NCI-H69 (cell line): ENCODE data around the gene TFF3.

Experiments used
- DNase-seq: peaks from one replicate; lab custom pipeline; 2025; lab: John Stamatoyannopoulos, UW

The TFF3 gene

GRCh38 chr21:42320791-42321190 is 5.6 kb upstream of the TFF3 start:
- DNase-seq, result no peak

DNA sequence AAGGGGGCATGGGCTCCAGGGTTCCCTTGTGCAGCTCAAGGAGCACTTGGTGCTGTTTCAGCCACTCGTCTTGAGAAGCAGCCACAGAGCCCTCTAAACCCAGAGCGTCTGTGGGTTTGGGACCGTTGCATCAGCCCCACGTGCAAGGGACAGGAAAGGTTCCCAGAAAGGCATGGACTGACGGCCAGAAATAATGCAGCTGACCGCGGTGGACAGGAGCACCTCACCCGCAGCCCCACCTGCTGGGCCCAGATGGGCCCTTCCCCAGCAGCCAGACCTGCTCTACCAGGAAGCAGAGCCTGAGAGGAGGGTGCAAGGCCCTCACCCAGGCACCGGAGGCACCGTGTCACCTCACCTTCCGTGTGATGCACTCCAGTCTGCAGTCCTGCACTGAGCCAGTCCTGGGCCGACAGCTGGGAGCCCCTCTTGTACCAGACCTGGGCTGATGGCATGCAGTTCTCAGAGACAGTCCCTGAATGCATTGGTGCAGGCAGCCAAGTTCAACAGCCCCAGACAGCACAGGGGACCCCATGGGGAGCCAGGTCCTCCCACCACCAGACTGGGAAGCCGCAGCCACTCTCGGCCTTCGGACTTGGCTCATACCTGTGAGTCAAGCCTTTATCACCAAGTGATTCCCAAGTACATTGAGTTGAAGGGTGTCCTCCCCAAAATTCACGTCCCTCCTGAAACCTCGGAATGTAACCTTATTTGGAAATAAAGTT is 4.8 kb upstream of the TFF3 start:
- DNase-seq, result no peak

- peak; percentile 32 for DNase-seq
These were observed 4.2 kb upstream of the TFF3 start for GRCh38 chr21:42319376-42319775.

- DNase-seq, result peak; percentile 59
These were observed 2.9 kb upstream of the TFF3 start for GRCh38 chr21:42317826-42318746.

DNA sequence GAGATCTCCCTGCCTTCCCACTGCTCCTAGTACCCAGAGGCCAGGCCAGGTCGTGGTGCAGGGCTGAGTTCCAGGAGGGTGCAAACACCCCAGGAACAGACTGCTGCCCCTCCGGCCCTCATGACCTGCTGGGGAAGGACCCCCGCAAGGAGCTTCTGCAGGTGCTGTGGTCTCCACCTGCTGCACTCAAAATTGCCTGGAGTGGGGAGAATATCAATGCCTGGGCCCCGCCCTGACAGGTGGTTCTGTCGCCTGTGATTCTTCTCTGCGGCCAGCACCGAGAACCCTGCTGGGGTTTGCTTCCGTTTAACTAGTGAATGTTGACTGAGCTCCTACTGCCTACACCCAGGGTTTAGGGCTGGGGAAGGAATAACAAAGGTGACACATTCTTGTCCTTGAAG is 2.1 kb upstream of the TFF3 start:
- DNase-seq, result peak; percentile 93

DNA sequence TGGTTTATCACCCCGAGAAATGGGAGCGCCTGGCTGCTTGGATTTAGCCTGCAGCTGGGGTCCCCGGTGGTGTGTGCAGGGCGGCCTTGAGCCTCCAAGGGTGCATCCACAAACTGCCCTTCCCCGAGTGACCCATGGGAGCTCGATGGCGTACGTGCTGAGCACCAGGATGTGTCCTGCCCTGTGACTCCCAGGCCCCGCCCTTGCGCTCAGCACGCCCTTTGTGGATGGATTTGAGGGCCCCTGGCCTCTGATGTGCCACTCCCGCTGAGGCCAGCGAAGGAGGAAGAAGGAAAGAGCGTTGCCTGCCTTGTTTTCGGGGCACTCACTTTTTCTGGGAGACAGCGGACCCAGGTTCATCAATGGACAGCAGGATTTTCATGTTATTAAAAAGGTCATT is 1.7 kb upstream of the TFF3 start:
- DNase-seq, result peak; percentile 45

GRCh38 chr21:42314616-42315295 is 453 bp downstream of the TFF3 start:
- DNase-seq, result peak; percentile 33

- DNase-seq, result peak; percentile 90
These were observed 1.7 kb downstream of the TFF3 start for GRCh38 chr21:42313501-42313969.

GRCh38 chr21:42312626-42313104 is 2.5 kb downstream of the TFF3 start:
- peak; percentile 90 for DNase-seq

DNA sequence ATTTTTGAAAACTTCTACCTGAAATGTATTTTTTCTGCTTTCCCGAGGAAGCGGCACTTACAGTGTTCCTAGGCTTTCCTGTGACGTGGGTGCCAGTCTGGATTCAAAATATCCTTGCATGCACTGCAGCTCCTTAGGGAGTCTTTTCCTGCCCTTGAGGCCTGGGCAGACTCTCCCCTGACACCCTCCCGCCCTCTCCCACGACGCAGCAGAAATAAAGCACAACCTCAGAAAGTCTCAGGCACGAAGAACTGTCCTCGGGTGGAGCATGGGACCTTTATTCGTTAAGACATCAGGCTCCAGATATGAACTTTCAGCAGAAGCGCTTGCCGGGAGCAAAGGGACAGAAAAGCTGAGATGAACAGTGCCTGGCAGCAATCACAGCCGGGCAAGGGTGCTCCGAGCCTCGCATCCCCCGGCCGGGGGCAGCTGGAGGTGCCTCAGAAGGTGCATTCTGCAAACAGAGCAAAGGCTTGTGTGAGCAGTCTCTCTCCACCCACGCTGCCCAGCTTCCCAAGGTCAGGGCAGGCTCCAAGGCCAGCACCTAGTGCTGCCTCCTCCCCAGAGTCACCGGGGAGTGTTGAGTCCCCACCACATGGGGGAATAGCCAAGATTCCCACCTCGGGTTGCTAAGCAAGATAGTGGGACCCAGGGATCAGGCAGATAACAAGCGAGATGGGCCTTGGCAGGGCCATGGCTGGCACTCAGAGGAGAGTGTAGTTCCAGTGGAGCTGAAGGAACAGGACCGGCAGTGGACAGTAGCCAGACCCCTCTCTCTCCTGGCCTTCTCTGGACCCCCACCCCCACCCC is 3.2 kb downstream of the TFF3 start:
- peak; percentile 43 for DNase-seq

- DNase-seq, result no peak
These were observed 4.0 kb downstream of the TFF3 start for GRCh38 chr21:42311160-42311559.

DNA sequence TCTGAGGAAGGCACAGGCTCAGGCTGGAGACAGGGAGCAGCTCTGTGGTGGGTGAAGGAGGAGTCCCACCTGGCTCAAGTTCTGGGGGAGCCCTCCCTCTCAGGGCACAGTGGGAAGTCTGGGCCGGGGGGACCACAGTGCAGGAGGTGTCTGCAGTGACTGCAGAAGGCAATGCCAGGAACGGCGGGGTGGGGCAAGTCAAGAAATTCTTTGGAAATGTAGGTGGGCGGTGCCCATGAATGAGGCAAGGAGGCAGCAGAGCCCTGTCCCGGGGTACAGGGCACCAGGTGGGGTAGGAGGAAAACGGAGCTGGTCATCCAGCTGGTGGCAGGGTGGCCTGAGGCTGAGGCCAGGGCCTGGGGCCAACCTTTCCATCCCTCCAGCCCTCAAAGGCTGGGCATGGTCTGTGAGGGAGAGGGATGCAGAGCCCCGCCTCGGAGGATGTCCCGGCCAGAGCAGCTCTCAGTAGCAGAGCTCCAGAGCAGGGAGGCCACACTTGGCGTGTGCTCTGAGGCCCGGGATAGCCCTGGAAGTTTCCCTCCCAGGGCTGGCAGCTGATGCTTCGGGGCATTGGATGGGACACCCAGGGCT is 4.7 kb downstream of the TFF3 start:
- no peak for DNase-seq

GRCh38 chr21:42309753-42310213 is 5.4 kb downstream of the TFF3 start:
- peak; percentile 72 for DNase-seq

DNA sequence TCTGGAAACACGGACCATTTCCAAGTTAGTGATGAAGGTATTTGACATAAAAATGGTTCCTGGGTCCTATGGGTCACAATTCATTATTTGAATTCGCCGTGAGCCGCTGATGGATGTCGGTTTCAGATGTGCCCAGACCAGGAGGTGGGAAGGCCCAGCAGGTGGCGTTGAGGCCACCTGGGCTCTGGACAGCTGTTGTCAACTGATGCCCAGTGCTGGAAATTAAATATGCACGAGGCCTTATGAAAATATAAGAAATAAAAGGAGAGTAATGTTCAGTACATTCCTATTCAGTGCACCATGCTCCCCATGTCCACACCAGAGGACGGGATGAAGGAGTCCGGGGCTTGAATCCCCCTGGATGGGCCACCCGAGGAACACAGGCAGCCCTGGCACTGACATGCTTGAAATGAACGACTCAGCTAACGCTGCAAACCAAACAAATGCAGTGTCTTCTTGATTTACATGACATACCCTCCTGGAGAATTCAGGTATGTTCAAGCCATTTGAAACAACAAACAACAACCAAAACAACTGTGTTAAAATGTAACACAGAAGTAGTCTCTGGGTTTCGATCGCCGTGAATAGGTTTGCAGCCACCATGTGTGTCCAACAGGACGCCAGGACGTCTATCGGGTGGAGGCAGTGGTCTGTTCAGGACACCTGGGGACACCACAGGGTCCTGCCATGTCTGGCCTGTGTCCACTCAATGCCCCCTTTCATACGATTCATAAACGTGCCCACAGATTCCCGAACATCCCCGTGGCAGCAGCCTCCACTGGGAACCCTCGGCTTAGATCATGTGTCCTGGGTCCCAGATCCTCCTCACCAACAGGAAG is 6.1 kb downstream of the TFF3 start:
- peak; percentile 35 for DNase-seq

- DNase-seq, result no peak
These were observed 6.9 kb downstream of the TFF3 start for GRCh38 chr21:42308161-42308913.

DNA sequence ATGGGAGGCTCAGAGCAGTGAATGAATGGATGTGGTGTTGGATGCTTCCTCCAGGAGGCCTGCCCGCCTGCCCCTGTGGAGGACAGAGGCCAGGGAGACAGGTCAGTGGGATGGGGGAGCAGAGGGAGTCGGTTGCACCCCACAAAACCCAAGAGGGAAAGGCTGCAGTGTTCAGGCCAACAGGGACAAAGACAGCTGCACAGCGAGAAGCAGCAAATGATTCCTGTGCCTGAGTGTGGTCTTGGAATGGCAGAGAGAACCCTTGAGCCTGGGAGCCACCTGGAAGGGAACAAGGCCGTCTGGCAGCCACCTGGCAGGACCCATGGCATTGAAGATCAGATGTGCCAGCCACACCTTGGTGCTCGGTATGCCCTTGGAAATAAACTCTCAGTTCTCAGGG is 8.1 kb downstream of the TFF3 start:
- DNase-seq, result peak; percentile 43

DNA sequence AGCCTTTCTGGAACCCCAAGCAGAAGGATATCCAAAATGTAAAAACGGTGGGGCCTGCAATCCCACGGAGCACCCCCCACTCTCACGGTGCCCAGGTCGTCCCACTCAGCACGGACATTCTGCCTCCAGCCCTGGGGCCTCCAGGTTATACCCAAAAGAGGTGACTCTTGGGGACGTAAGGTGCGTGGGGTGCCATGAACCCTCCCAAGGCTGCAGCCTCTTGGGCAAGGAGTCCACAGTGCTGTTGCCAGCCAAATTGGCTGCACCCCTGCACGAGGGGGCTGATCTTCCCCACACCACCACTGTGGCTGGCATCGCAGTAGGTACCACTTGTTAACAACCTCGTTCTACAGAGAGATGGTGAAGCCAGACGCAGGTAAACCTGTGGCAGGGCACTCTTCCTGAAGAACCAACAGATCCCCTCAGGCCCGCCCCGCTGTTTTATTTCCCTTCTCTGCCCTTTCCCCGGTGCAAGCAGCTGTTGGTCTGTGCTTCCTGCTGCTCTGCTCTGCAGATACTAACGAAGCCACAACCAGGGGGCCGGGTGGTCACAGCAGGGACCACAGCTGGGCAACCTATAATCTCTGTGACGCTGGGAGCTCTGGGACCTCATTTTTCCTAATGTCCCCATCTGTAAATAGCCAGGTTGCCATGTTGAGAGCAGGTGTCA is 8.7 kb downstream of the TFF3 start:
- peak; percentile 96 for DNase-seq

- no peak for DNase-seq
These were observed 9.5 kb downstream of the TFF3 start for GRCh38 chr21:42305707-42306147.
